Neural cell (in vitro differentiated cells): Measurements from ENCODE around the gene CIBAR2.

Experiments used
- CTCF ChIP-seq: fragments of 450-650 bp; IDR thresholded peaks from 2 replicates; pipeline ENCODE4 v1.5.1; 2014; ENCODE audit warnings: antibody characterized with exemption, mild to moderate bottlenecking, moderate library complexity; ENCODE audit not compliant: poor library complexity, severe bottlenecking
- EZH2 ChIP-seq: fragments of 200-600, 300-800 bp; shearing (Covaris generic), sonication (generic); IDR thresholded peaks from 2 replicates; pipeline ENCODE4 v1.6.1; 2014; ENCODE audit warnings: antibody characterized with exemption, low read length, borderline replicate concordance, mild to moderate bottlenecking; ENCODE audit not compliant: insufficient read depth, poor library complexity, severe bottlenecking
- POLR2AphosphoS5 ChIP-seq: IDR thresholded peaks from 2 replicates; pipeline ENCODE4 v1.6.1; 2012
- RAD21 ChIP-seq: fragments of 450-650 bp; conservative IDR thresholded peaks from 2 replicates; pipeline ENCODE4 v1.6.1; 2014; ENCODE audit warnings: antibody characterized with exemption, mild to moderate bottlenecking, moderate library complexity
- SMC3 ChIP-seq: fragments of 450-650 bp; conservative IDR thresholded peaks from 2 replicates; pipeline ENCODE4 v1.6.1; 2014; ENCODE audit warnings: antibody characterized with exemption, mild to moderate bottlenecking, moderate library complexity; ENCODE audit not compliant: poor library complexity
- TAF1 ChIP-seq: IDR thresholded peaks from 2 replicates; pipeline ENCODE4 v1.6.1; 2012; ENCODE audit warnings: low read depth
- TF ChIP-seq, protein P1 (sequence below): IDR thresholded peaks from 2 replicates; pipeline ENCODE4 v1.6.1; 2012; ENCODE audit warnings: borderline replicate concordance

DNA sequence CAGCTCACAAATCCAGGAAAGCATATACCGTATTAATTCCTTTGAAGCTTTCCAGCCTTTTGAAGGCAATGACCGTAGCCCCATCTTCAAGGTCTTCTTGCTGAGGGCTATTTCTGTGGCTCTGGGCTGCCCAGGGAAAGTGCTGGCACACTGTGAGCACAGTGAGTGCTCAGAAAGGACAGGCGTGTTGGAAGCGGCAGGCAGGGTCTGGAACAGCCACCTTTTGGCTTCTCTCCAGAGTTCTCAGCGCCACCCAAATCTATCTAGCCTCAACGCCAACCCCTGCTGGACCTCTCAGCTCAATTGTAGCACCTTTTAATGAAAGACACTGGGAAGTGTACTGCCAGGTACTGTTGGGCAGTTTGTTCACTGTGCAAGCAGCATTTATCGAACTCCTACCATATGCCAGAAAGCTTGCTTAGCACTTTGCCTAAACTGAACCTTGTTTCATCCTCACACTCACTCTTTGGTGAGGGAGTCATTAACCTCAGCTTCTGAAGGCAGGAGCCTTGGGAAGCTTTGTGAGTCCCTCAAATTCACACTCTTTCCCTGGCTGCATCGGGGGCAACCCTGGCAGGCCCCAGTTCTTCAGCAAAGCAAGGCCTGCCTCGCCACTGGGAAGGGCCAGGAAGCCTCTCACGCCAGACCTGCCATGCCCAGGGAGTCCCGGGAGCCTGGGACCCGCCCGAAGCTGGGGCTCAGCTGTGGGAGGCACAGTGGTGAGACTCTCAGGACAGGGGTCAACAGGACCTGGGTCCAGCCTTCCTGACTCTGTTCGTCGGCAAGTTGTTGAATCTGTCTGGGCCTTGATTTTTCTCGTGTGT lies 13.5 kb upstream of the CIBAR2 start:
- TF ChIP-seq CTCF (no peak), POLR2AphosphoS5 (no peak), EZH2 (no peak), SMC3 (no peak), RAD21 (no peak), TAF1 (no peak)
- TF ChIP-seq, protein P1, sequence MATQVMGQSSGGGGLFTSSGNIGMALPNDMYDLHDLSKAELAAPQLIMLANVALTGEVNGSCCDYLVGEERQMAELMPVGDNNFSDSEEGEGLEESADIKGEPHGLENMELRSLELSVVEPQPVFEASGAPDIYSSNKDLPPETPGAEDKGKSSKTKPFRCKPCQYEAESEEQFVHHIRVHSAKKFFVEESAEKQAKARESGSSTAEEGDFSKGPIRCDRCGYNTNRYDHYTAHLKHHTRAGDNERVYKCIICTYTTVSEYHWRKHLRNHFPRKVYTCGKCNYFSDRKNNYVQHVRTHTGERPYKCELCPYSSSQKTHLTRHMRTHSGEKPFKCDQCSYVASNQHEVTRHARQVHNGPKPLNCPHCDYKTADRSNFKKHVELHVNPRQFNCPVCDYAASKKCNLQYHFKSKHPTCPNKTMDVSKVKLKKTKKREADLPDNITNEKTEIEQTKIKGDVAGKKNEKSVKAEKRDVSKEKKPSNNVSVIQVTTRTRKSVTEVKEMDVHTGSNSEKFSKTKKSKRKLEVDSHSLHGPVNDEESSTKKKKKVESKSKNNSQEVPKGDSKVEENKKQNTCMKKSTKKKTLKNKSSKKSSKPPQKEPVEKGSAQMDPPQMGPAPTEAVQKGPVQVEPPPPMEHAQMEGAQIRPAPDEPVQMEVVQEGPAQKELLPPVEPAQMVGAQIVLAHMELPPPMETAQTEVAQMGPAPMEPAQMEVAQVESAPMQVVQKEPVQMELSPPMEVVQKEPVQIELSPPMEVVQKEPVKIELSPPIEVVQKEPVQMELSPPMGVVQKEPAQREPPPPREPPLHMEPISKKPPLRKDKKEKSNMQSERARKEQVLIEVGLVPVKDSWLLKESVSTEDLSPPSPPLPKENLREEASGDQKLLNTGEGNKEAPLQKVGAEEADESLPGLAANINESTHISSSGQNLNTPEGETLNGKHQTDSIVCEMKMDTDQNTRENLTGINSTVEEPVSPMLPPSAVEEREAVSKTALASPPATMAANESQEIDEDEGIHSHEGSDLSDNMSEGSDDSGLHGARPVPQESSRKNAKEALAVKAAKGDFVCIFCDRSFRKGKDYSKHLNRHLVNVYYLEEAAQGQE, result no peak
